ENCODE data around the gene DDRGK1. TPM values are rescaled to one million over a fixed set of nuclear protein-coding genes. Genes with fewer than 3 reads are reported as not detected.

The DDRGK1 gene
- polyA plus RNA-seq, 3 donors: 39.9 to 42.7 (median 42.6) TPM

DNA sequence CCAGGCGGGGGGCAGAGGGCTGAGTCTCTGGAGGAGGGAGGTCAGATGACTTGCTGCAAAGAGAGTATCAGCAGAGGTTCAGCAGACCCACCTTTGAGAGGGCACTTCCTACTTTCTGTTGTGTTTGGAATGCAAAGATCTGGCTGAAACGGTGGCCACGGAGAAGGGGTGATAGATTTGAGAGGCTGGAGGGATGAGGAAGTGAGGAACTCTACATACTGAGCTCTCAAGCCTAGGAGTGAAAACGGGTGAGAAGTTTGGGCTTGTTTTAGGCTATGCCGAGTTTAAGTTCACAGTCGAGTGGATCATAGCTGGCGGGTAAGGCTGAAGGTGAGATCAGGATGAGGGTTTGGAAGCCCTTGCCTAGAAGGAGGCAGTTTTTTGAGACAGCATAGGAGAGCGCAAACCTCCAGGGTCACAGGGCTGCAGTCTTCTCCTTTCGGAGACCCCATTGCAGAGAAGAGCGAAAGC, 4.3 kb upstream of the DDRGK1 start:
- intact Hi-C loops (cut with micrococcal nuclease): no loop called here
- TF ChIP-seq, protein P1, sequence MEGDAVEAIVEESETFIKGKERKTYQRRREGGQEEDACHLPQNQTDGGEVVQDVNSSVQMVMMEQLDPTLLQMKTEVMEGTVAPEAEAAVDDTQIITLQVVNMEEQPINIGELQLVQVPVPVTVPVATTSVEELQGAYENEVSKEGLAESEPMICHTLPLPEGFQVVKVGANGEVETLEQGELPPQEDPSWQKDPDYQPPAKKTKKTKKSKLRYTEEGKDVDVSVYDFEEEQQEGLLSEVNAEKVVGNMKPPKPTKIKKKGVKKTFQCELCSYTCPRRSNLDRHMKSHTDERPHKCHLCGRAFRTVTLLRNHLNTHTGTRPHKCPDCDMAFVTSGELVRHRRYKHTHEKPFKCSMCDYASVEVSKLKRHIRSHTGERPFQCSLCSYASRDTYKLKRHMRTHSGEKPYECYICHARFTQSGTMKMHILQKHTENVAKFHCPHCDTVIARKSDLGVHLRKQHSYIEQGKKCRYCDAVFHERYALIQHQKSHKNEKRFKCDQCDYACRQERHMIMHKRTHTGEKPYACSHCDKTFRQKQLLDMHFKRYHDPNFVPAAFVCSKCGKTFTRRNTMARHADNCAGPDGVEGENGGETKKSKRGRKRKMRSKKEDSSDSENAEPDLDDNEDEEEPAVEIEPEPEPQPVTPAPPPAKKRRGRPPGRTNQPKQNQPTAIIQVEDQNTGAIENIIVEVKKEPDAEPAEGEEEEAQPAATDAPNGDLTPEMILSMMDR (IDR thresholded peaks at IDR 0.05): no peak
- H3K4me1 Mint-ChIP-seq: peaks cover 20% of the 10 kb centered on the region
- Histone ChIP-seq H3K4me3 (replicated peaks in 1 of 3; ENCODE audit: low read depth in 2 of 3, low read length in 3 of 3) (peak overlapping the region; percentile 66 to 99 (median 97)), H3K9ac (ENCODE audit: insufficient read depth, low read length, poor library complexity, severe bottlenecking) (peak overlapping the region; percentile 93), H3K27ac (ENCODE audit: low read depth in 1 of 2, low read length in 2 of 2) (peak overlapping the region; percentile 81 to 95), H3K9me3 (replicated peaks in 1 of 2; ENCODE audit: control insufficient read depth in 1 of 2, insufficient read depth in 1 of 2, low read length in 2 of 2) (no peaks in the 10 kb centered on the region), H3K79me2 (ENCODE audit: insufficient read depth, low read length) (peaks cover 44% of the 10 kb centered on the region), H3K4me1 (ENCODE audit: control insufficient read depth in 1 of 2, insufficient read depth in 2 of 2, low read length in 2 of 2) (peaks cover 19 to 22% of the 10 kb centered on the region in 2 donors), H4K20me1 (ENCODE audit: insufficient read depth, low read length) (no peaks in the 10 kb centered on the region), H3K36me3 (replicated peaks in 1 of 2; ENCODE audit: control insufficient read depth in 1 of 2, insufficient read depth in 2 of 2, low read length in 2 of 2) (peaks cover 9 to 10% of the 10 kb centered on the region in 2 donors), H3K27me3 (ENCODE audit: control insufficient read depth in 2 of 2, insufficient read depth in 2 of 2, low read length in 2 of 2) (no peaks in the 10 kb centered on the region), H2AFZ (ENCODE audit: insufficient read depth, low read depth, low read length, poor library complexity, severe bottlenecking) (peak overlapping the region; percentile 99), H3K4me2 (replicated peaks; ENCODE audit: extremely low read depth, low read length, poor library complexity, severe bottlenecking) (peak overlapping the region; percentile 82)
- peaks cover 0 to 5% (median 0%) of the 10 kb centered on the region in 7 donors for H3K9me3 Mint-ChIP-seq
- peaks cover 0 to 3% (median 0%) of the 10 kb centered on the region in 3 donors for H3K27me3 Mint-ChIP-seq (ENCODE audit: low read depth in 3 of 3)
- peak overlapping the region; percentile 94 to 99 for H3K4me3 Mint-ChIP-seq
- 0% methylated on average over 7 of the region's 10 CpGs for WGBS (ENCODE audit: insufficient coverage)
- DNase-seq: peak; percentile 27 to 41 (median 31)
- H3K36me3 Mint-ChIP-seq: peaks cover 11 to 12% of the 10 kb centered on the region in 2 donors
- H3K27ac Mint-ChIP-seq: peak overlapping the region; percentile 86 to 94 (median 89)

DNA sequence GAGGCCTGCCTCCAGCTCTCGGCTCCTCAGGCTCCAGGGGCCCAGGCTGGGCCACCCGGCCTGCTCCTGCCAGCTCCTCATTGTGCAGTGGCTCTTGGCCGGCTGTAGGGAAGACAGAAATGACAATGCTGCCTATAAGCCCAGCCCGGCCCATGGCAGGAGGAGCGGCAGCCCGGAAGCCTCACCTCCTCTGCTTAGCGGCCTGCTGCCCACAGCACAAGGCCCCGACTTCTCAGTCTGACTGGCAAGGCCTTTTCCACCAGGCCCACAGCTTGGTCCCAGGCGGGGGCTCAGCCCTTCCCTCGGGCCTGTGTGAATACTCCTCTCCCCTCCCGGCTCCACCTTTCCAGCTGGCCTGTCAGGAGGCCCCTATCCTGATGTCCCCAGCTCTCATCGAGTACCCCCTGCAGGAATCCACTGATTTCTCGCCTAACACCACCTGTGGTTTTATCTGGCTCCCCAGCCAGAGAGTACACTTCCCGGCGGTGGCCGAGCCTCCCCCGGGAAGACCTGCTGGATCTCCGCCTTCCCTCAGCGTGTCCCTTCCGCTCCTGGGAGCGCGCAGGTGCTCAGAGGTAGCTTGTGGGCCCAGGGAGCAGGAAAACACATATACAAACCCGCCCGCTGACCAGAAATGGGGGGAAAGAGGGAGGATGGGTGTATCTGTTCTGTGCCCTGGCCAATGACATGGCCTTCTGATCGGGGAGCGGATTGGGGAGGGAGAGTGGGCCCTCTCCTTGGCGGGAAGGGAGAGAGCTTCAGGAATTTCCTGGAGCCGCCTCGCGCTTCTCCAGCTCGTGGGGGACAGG, 963 bp downstream of the DDRGK1 start:
- Mint-ChIP-seq H3K36me3 (peaks cover 29 to 45% of the 10 kb centered on the region in 2 donors), H3K4me3 (peak overlapping the region; percentile 96 to 97), H3K9me3 (no peaks in the 10 kb centered on the region), H3K27me3 (ENCODE audit: low read depth in 3 of 3) (peaks cover 0 to 2% (median 0%) of the 10 kb centered on the region in 3 donors), H3K4me1 (peaks cover 16% of the 10 kb centered on the region), H3K27ac (peak overlapping the region in 6 of 7 donors; percentile 55 to 94 (median 88))
- DNase-seq: no peak
- peaks cover 17 to 19% of the 10 kb centered on the region in 2 donors for H3K4me1 ChIP-seq (ENCODE audit: control insufficient read depth in 1 of 2, insufficient read depth in 2 of 2, low read length in 2 of 2)
- H3K27me3 ChIP-seq (ENCODE audit: control insufficient read depth in 2 of 2, insufficient read depth in 2 of 2, low read length in 2 of 2): no peaks in the 10 kb centered on the region
- H3K79me2 ChIP-seq (ENCODE audit: insufficient read depth, low read length): peaks cover 24% of the 10 kb centered on the region
- H3K27ac ChIP-seq (ENCODE audit: low read depth in 1 of 2, low read length in 2 of 2): peak overlapping the region in 1 of 2 donors; percentile 79
- intact Hi-C loops (cut with micrococcal nuclease): loop anchor here in 1 of 2 donors (2.0 to 5.0 kb wide), 2 partner anchors 45 to 156 kb away; partner anchors contain the start of genes FASTKD5, MRPS26 and UBOX5
- peak overlapping the region; percentile 76 for H3K9ac ChIP-seq (ENCODE audit: insufficient read depth, low read length, poor library complexity, severe bottlenecking)
- H3K9me3 ChIP-seq (replicated peaks in 1 of 2; ENCODE audit: control insufficient read depth in 1 of 2, insufficient read depth in 1 of 2, low read length in 2 of 2): no peaks in the 10 kb centered on the region
- H2AFZ ChIP-seq (ENCODE audit: insufficient read depth, low read depth, low read length, poor library complexity, severe bottlenecking): peak overlapping the region; percentile 96
- H3K4me3 ChIP-seq (replicated peaks in 1 of 3; ENCODE audit: low read depth in 2 of 3, low read length in 3 of 3): peak overlapping the region; percentile 78 to 98 (median 79)
- peak overlapping the region; percentile 96 for H3K4me2 ChIP-seq (replicated peaks; ENCODE audit: extremely low read depth, low read length, poor library complexity, severe bottlenecking)
- no peaks in the 10 kb centered on the region for H4K20me1 ChIP-seq (ENCODE audit: insufficient read depth, low read length)
- 15% methylated on average over 29 of the region's 31 CpGs for WGBS (ENCODE audit: insufficient coverage)
- TF ChIP-seq, protein P1 (IDR thresholded peaks at IDR 0.05): no peak
- peaks cover 20 to 31% of the 10 kb centered on the region in 2 donors for H3K36me3 ChIP-seq (replicated peaks in 1 of 2; ENCODE audit: control insufficient read depth in 1 of 2, insufficient read depth in 2 of 2, low read length in 2 of 2)
